GM06990 (cell line): ENCODE data around the gene MMP23B.
"Not testable (repeated sequence)": the region's sequence is repeated elsewhere in the genome, so short reads cannot be mapped to it uniquely, and the experiment has no call there.

Experiments
- DNase-seq: peaks from one replicate; pipeline ENCODE4 v3.0.0-alpha.2; 2011; ENCODE audit not compliant: insufficient read length; ENCODE audit errors: extremely low read depth
- H3K27me3 ChIP-seq: replicated peaks from 2 replicates; pipeline ENCODE4 v1.6.0; 2011; ENCODE audit warnings: low read length; ENCODE audit not compliant: control insufficient read depth, insufficient read depth
- H3K36me3 ChIP-seq: 2 replicates; pipeline ENCODE4 v1.5.1; 2011; ENCODE audit warnings: low read length; ENCODE audit not compliant: control insufficient read depth, insufficient read depth
- H3K4me3 ChIP-seq: replicated peaks from 2 replicates; pipeline ENCODE4 v1.5.1; 2011; ENCODE audit warnings: low read depth, mild to moderate bottlenecking, control low read depth, low read length
- CTCF ChIP-seq: IDR thresholded peaks from 2 replicates; pipeline ENCODE4 v1.5.1; 2011; ENCODE audit warnings: low read length, control low read depth, mild to moderate bottlenecking, inconsistent platforms; ENCODE audit not compliant: insufficient read depth, poor library complexity, severe bottlenecking

MMP23B gene

GRCh38 chr1:1594602-1595260 is 37.2 kb upstream of the MMP23B start:
- Histone ChIP-seq H3K36me3 (no peaks in the 10 kb centered on the region), H3K27me3 (no peaks in the 10 kb centered on the region), H3K4me3 (no peak overlapping the region)
- TF ChIP-seq CTCF, result no peak
- DNase-seq, result no peak

- not testable (repeated sequence) for H3K4me3 ChIP-seq, H3K27me3 ChIP-seq, H3K36me3 ChIP-seq
Measured at GRCh38 chr1:1595341-1595740, 36.6 kb upstream of the MMP23B start.

GRCh38 chr1:1596493-1597274 is 35.3 kb upstream of the MMP23B start:
- Histone ChIP-seq H3K36me3 (no peaks in the 10 kb centered on the region), H3K27me3 (no peaks in the 10 kb centered on the region), H3K4me3 (no peak overlapping the region)
- TF ChIP-seq CTCF, result no peak
- no peak for DNase-seq

More at GRCh38 chr1:1595341-1595740, 36.6 kb upstream of the MMP23B start:
- not testable (repeated sequence) for DNase-seq

GRCh38 chr1:1597275-1597930 is 34.6 kb upstream of the MMP23B start:
- Histone ChIP-seq H3K36me3 (no peaks in the 10 kb centered on the region), H3K27me3 (no peaks in the 10 kb centered on the region), H3K4me3 (no peak overlapping the region)
- TF ChIP-seq CTCF, result peak; percentile 49
- no peak for DNase-seq

- H3K27me3 ChIP-seq, result no peaks in the 10 kb centered on the region
- H3K36me3 ChIP-seq, result no peaks in the 10 kb centered on the region
- DNase-seq, result no peak
- TF ChIP-seq CTCF, result no peak
- no peak overlapping the region for H3K4me3 ChIP-seq
Measured at GRCh38 chr1:1598051-1598719, 33.8 kb upstream of the MMP23B start.

GRCh38 chr1:1598720-1599029 is 33.3 kb upstream of the MMP23B start:
- Histone ChIP-seq H3K36me3 (no peaks in the 10 kb centered on the region), H3K27me3 (no peaks in the 10 kb centered on the region), H3K4me3 (no peak overlapping the region)
- no peak for DNase-seq
- no peak for TF ChIP-seq CTCF
